Measurements from ENCODE around the gene NUP188.
A peak's percentile ranks its signal among the peaks of the same experiment; 100 is the strongest.
"Not testable (repeated sequence)": the region's sequence is repeated elsewhere in the genome, so short reads cannot be mapped to it uniquely, and the experiment has no call there.

The NUP188 gene

GRCh38 chr9:129028192-129028966, 80.9 kb downstream of the NUP188 start, which contains the start of gene SH3GLB2:
Gene SH3GLB2, minus strand, starts transcription at chr9:129028331. Its CDS starts 177 bp downstream, at chr9:129028154.
- POLR2A ChIA-PET, result interaction anchor here (0.6 to 1.0 kb wide), 6 partner anchors 8 to 1042 kb away, joined by 3 to 6 read pairs (median 4); partner anchors contain the start of genes MIGA2 and SPTAN1
- TF ChIP-seq CTCF (IDR thresholded peaks at IDR 0.05; ENCODE audit: control extremely low read depth, extremely low read depth, low read depth, missing control alignments), result peak; percentile 85
- CTCF ChIA-PET, result interaction anchor here (0.6 to 1.3 kb wide), 25 partner anchors 9 to 291 kb away, joined by 3 to 20 read pairs (median 3); partner anchors contain the start of gene DOLPP1
- peak; percentile 99 for DNase-seq (ENCODE audit: extremely low spot score)

GRCh38 chr9:129030191-129030590, 82.7 kb downstream of the NUP188 start:
- ChIA-PET CTCF (interaction anchor here (0.7 to 1.2 kb wide), 3 partner anchors 8 to 23 kb away, joined by 3 to 6 read pairs (median 4); no protein-coding TSS in a partner anchor), POLR2A (no interaction called here)
- TF ChIP-seq CTCF (IDR thresholded peaks at IDR 0.05; ENCODE audit: control extremely low read depth, extremely low read depth, low read depth, missing control alignments), result no peak
- DNase-seq (ENCODE audit: extremely low spot score), result no peak

GRCh38 chr9:129031514-129031913, 84.0 kb downstream of the NUP188 start:
- no peak for TF ChIP-seq CTCF (IDR thresholded peaks at IDR 0.05; ENCODE audit: control extremely low read depth, extremely low read depth, low read depth, missing control alignments)
- no peak for DNase-seq (ENCODE audit: extremely low spot score)
- ChIA-PET POLR2A (no interaction called here), CTCF (no interaction called here)

- ChIA-PET CTCF (no interaction called here), POLR2A (no interaction called here)
- no peak for TF ChIP-seq CTCF (IDR thresholded peaks at IDR 0.05; ENCODE audit: control extremely low read depth, extremely low read depth, low read depth, missing control alignments)
- DNase-seq (ENCODE audit: extremely low spot score), result no peak
Observed at GRCh38 chr9:129032541-129033159, 85.2 kb downstream of the NUP188 start.

GRCh38 chr9:129033216-129033615, 85.7 kb downstream of the NUP188 start:
- DNase-seq (ENCODE audit: extremely low spot score), result no peak
- no peak for TF ChIP-seq CTCF (IDR thresholded peaks at IDR 0.05; ENCODE audit: control extremely low read depth, extremely low read depth, low read depth, missing control alignments)
- ChIA-PET POLR2A (no interaction called here), CTCF (no interaction called here)

- POLR2A ChIA-PET, result interaction anchor here (0.5 to 1.0 kb wide), 2 partner anchors 87 to 483 kb away, joined by 3 to 5 read pairs; partner anchors contain the start of gene SPTAN1
- CTCF ChIA-PET, result interaction anchor here (1.0 to 1.1 kb wide), 2 partner anchors 13 to 107 kb away, joined by 3 read pairs; no protein-coding TSS in a partner anchor
- not testable (repeated sequence) for DNase-seq (ENCODE audit: extremely low spot score)
Observed at GRCh38 chr9:129035838-129036237, 88.3 kb downstream of the NUP188 start.

Measured in GM10248 (cell line).